Mucosa of rectum (tissue), 2 donors: ENCODE data around the gene NADSYN1.
"Not testable (repeated sequence)": the region's sequence is repeated elsewhere in the genome, so short reads cannot be mapped to it uniquely, and the experiment has no call there.

ENCODE experiments used
- H3K27ac ChIP-seq, 2 donors: one replicate each; pipeline ENCODE4 v1.7.0; 2013; ENCODE audit warnings: inconsistent platforms in 2 of 2, low read depth in 2 of 2, low read length in 2 of 2
- H3K27me3 ChIP-seq, 2 donors: one replicate each; pipeline ENCODE4 v1.7.0; 2013; ENCODE audit warnings: low read length in 2 of 2; ENCODE audit not compliant: control insufficient read depth in 2 of 2, insufficient read depth in 2 of 2
- H3K36me3 ChIP-seq, 2 donors: one replicate each; pipeline ENCODE4 v1.7.0; 2013; ENCODE audit warnings: low read length in 2 of 2; ENCODE audit not compliant: control insufficient read depth in 2 of 2, insufficient read depth in 2 of 2
- H3K4me1 ChIP-seq, 2 donors: one replicate each; pipeline ENCODE4 v1.7.0; 2013; ENCODE audit warnings: low read length in 2 of 2, mild to moderate bottlenecking in 1 of 2; ENCODE audit not compliant: control insufficient read depth in 2 of 2, insufficient read depth in 2 of 2
- H3K4me3 ChIP-seq, 2 donors: one replicate each; pipeline ENCODE4 v1.7.0; 2013; ENCODE audit warnings: low read length in 2 of 2
- H3K9ac ChIP-seq, 2 donors: one replicate each; pipeline ENCODE4 v1.7.0; 2013; ENCODE audit warnings: low read length in 2 of 2, low read depth in 1 of 2, mild to moderate bottlenecking in 1 of 2
- H3K9me3 ChIP-seq, 2 donors: one replicate each; pipeline ENCODE4 v1.7.0; 2013; ENCODE audit warnings: low read length in 2 of 2; ENCODE audit not compliant: control insufficient read depth in 2 of 2
- donor health status: healthy.
- donor health status: Normal muscosa, but diverticular disease.

The NADSYN1 gene

DNA sequence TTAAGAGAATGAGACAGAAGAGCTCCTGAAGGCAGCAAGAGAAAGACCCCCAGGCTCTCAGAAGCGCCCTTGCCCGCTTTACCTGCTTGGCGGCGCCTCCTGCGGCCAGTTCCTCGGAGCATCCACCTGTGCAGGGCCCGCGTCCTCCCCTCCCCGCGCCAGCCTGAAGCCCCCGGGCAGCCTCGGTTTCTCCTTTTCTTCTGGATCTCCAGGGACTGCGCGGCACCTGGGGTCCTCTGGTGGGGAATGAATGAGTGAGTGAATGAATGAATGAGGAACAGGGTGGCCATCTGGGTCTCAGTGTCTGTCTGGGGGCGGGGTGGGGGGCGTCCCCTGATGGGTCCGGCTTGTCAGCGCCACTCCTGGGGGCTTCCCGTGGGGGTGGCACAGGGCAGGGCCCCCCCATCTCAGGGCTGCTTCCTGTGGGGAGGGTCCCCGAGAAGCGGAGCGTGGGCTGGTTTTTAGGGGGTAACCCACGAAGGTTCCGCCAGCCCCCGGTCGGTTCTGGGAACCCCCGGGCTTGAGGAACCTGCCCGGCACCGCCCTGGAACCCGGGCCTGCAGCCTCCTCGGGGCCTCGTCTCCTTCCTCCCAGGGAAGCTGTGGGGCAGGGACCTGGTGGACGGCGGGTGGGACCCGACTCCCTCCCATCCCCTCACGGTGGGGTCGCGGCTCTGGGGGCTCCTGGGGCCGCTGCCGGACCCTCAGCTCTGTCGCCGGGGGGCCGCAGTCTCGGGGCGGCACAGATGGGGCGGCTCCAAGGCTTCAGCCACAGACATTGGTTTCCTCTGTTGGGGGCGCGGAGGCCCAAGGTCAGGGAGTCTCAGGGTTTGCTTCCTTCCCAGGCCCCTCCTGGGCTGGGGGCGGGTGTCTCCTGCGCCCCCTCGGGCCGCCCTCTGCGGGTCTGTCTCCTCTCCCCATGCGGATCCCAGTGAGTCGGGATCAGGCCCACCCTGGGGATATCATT is 65.8 kb downstream of the NADSYN1 start:
- Histone ChIP-seq H3K27ac (no peak overlapping the region), H3K9ac (no peak overlapping the region), H3K27me3 (no peaks in the 10 kb centered on the region), H3K9me3 (no peaks in the 10 kb centered on the region), H3K4me3 (no peak overlapping the region), H3K36me3 (no peaks in the 10 kb centered on the region), H3K4me1 (no peaks in the 10 kb centered on the region)

DNA sequence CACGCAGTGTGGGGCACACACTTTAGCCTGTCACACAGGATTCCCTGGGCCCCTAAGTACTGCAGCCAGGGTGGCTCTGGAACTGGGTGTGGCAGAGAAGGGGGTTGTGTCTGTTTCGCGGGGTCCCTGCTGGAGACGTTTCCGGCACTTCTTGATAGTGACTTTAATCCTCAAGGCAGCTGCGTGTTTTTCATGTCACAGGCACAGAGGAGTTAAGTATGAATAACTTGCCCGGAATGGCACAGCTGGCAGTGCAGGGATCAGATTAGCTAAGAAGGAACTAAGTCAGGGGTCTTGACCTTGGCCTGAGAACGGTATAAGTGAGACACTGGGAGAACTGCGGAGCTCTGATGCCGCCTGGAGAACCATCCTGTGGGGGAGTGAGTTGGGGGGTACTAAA is 66.5 kb downstream of the NADSYN1 start:
- Histone ChIP-seq H3K4me1 (no peaks in the 10 kb centered on the region), H3K27ac (no peak overlapping the region), H3K27me3 (no peaks in the 10 kb centered on the region), H3K9me3 (no peaks in the 10 kb centered on the region), H3K36me3 (no peaks in the 10 kb centered on the region), H3K9ac (no peak overlapping the region), H3K4me3 (no peak overlapping the region)

DNA sequence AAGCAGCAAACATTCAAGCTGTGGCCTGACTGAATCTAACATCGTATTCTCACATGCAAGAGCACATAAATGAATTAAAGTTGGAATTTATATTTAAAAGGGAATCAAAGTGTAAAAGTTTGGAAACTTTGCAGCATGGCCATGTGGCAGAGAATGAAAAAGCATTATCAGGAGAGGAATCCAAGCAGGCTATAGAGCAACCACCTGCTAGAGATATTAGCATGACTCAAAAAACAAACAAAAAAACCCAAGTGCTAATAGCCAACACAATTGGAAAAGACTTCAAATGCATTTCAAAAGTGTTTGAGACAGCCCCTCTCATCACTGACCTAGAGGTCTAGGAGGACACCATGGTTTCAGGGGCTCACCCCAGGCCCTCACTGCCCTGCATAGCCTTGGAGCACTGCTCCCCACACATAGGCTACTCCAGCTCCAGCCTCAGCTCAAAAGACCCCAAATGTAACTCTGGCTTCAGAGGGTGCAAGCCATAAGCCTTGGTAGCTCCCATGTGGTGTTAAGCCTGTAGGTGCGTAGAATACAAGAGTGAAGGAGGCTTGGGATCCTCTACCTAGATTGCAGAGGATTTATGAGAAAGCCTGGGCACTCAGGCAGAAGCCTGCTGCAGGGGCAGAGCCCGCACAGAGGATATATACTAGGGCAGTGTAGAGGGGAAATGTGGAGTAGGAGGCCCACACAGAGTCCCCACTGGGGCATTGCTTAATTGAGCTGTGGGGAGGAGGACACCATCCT is 72.4 kb downstream of the NADSYN1 start:
- Histone ChIP-seq H3K4me3 (no peak overlapping the region), H3K4me1 (no peaks in the 10 kb centered on the region), H3K9me3 (no peaks in the 10 kb centered on the region), H3K36me3 (no peaks in the 10 kb centered on the region), H3K9ac (no peak overlapping the region), H3K27ac (no peak overlapping the region), H3K27me3 (no peaks in the 10 kb centered on the region)

DNA sequence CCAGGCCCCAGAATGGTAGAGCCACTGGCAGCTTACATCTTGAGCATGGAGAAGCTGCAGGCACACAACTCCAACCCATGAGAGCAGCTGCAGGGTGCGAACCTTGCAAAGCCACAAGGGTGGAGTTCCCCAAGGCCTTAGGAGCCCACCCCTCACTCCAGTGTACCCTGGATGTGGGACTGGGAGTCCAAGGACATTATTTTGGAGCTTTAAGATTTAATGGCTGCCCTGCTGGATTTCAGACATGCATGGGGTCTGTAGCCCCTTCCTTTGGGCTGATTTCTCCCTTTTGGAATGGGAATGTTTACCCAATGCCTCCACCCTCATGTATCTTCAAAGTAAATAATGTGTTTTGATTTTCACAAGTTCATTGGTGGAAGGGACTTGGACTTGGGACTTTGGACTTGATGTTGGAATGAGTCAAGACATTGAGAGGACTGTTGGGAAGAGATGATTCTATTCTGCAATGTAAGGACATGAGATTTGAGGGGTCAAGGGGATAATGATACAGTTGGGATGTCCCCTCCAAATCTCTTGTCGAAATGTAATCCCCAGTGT is 73.0 kb downstream of the NADSYN1 start:
- Histone ChIP-seq H3K27ac (no peak overlapping the region), H3K9ac (no peak overlapping the region), H3K4me3 (no peak overlapping the region), H3K4me1 (no peaks in the 10 kb centered on the region), H3K9me3 (no peaks in the 10 kb centered on the region), H3K36me3 (no peaks in the 10 kb centered on the region), H3K27me3 (no peaks in the 10 kb centered on the region)

DNA sequence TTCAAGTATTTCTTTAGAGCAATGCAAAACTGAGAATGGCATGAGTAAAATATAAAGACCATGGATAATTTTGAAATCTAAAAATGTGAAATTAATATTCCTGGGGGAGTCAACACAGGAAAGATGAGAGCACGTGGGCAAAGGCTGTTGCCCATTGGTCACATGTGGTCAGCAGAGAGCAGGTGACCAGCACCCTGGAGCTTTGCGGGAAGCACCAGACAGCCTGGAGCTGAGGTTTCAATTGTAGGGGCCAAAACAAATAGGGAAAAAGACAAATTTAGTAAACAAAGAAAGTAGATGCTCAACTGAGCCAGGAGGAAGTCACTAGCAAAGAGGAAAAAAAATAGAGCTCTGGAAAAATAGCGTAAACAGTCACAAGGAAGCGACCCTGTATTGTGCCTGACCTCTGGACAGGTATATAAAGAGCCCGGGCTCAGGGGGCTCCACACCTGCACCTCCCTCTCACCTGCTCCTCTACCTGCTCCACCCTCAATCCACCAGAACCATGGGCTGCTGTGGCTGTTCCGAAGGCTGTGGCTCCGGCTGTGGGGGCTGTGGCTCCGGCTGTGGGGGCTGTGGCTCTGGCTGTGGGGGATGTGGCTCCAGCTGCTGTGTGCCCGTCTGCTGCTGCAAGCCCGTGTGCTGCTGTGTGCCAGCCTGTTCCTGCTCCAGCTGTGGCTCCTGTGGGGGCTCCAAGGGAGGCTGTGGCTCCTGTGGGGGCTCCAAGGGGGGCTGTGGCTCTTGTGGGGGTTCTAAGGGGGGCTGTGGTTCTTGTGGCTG is 74.0 kb downstream of the NADSYN1 start, which contains the start of gene KRTAP5-7:
Gene KRTAP5-7 (plus strand): TSS at position 472 of the 780 bp plus-strand sequence. CDS start 34 bp downstream, at position 506.
- not testable (repeated sequence) for H3K9me3 ChIP-seq, H3K27me3 ChIP-seq, H3K36me3 ChIP-seq, H3K9ac ChIP-seq, H3K4me3 ChIP-seq, H3K4me1 ChIP-seq, H3K27ac ChIP-seq

DNA sequence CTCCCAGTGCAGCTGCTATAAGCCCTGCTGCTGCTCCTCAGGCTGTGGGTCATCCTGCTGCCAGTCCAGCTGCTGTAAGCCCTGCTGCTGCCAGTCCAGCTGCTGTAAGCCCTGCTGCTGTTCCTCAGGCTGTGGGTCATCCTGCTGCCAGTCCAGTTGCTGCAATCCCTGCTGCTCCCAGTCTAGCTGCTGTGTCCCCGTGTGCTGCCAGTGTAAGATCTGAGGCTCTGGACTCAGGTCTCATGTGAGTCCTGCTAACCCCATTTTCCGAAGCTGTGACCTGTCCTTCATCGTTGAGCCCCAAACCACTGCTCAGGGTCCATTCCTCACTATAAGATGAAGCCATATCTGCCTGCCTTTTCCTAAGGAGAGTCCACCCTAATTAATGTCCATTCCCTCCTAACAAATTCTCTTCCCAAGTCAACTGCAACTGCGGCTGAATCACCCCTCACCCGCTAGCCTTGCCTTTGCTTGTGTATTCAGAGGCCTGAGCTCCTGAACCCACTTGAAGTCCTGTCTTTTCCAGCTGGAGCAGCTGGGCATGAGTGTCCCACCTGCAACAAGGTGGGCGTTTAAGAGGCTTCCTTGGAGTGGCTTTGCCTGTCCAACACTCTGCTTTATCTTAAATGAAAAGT is 74.7 kb downstream of the NADSYN1 start:
- H3K27me3 ChIP-seq, result no peaks in the 10 kb centered on the region
- no peak overlapping the region for H3K4me3 ChIP-seq
- H3K9me3 ChIP-seq, result no peaks in the 10 kb centered on the region
- no peak overlapping the region for H3K9ac ChIP-seq
- H3K4me1 ChIP-seq, result no peaks in the 10 kb centered on the region
- no peak overlapping the region for H3K27ac ChIP-seq
- H3K36me3 ChIP-seq, result no peaks in the 10 kb centered on the region

DNA sequence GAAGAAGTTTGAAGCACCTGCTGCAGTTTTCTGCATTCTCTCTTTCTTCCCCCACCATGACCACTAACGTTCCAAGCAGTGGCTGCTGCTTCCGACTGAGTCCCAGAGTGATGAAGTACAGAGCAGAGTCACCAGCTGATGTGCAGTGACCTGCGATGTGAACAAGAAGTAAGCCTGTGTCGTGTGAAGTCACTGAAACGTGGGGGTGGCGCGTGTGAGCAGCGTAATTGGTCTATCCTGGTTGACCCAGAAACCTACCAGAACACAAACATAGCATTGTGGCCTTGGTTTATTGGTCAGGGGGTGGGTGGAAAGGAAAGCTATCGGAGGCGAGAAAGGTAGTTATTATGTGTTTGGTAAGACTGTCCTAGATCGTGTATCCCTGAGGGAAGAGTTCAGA is 77.6 kb downstream of the NADSYN1 start:
- no peaks in the 10 kb centered on the region for H3K9me3 ChIP-seq
- no peak overlapping the region for H3K4me3 ChIP-seq
- no peak overlapping the region for H3K27ac ChIP-seq

DNA sequence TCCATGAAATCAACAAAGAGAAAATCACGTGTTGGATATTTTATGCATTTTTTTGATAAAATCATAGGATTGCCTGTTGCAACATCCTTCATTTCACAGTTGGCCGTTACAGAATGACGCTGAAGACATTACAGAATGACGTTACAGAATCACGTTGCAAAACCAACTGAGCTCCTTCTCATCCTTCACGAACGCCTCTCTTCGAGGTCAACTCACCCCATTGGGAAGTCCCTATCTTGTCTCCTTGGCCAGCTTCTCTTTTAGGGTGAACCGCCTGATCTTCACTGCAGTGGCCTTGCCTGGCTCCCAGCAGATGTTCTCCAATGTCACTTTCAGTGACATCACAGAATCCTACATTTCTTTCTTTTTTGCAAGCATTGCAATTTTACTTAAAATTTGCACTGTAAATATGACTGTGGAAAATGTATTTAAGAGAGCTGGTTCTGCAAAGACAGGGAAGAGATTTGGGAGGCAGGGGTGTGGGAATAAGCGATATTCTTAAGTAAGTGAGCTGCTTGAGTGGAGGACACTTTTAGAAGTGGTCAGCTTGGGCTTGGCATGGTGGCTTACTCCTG is 79.1 kb downstream of the NADSYN1 start:
- Histone ChIP-seq H3K4me1 (no peaks in the 10 kb centered on the region), H3K36me3 (no peaks in the 10 kb centered on the region), H3K27ac (no peak overlapping the region), H3K4me3 (no peak overlapping the region), H3K9ac (no peak overlapping the region), H3K27me3 (no peaks in the 10 kb centered on the region), H3K9me3 (no peaks in the 10 kb centered on the region)

More for the DNA sequence above, 77.6 kb downstream of the NADSYN1 start:
- Histone ChIP-seq H3K9ac (no peak overlapping the region), H3K27me3 (no peaks in the 10 kb centered on the region), H3K36me3 (no peaks in the 10 kb centered on the region), H3K4me1 (no peaks in the 10 kb centered on the region)
